ENCODE measurements around the gene FCGR2B.
"Not testable (repeated sequence)": the region's sequence is repeated elsewhere in the genome, so short reads cannot be mapped to it uniquely, and the experiment has no call there.

GRCh38 chr1:161621181-161622000, 41.6 kb upstream of the FCGR2B start:
- TF ChIP-seq POLR2A, CTCF (IDR thresholded peaks at IDR 0.05): not testable (repeated sequence)

Data from thyroid gland (tissue), 4 donors.